Retinal pigment epithelial cell (primary cell): ENCODE data around the gene TUBGCP6.

Experiments
- DNase-seq: peaks from one replicate; pipeline ENCODE4 v3.0.0-alpha.2; 2010; ENCODE audit warnings: low read depth
- H3K4me3 ChIP-seq: 2 replicates; pipeline ENCODE4 v1.5.1; 2011; ENCODE audit warnings: mild to moderate bottlenecking, low read length, control low read depth, moderate library complexity
- CTCF ChIP-seq: conservative IDR thresholded peaks from 2 replicates; pipeline ENCODE4 v1.5.1; 2011; ENCODE audit warnings: low read depth, low read length, control low read depth, inconsistent platforms

The TUBGCP6 gene

GRCh38 chr22:50257041-50257440 is 12.2 kb upstream of the TUBGCP6 start:
- no peak overlapping the region for H3K4me3 ChIP-seq
- TF ChIP-seq CTCF, result no peak

GRCh38 chr22:50256258-50256862 is 11.5 kb upstream of the TUBGCP6 start:
- DNase-seq, result no peak
- no peak for TF ChIP-seq CTCF
- H3K4me3 ChIP-seq, result no peak overlapping the region

More at GRCh38 chr22:50257041-50257440, 12.2 kb upstream of the TUBGCP6 start:
- DNase-seq, result no peak

- no peak for DNase-seq
- TF ChIP-seq CTCF, result no peak
- H3K4me3 ChIP-seq, result no peak overlapping the region
Measured at GRCh38 chr22:50255607-50256006, 10.8 kb upstream of the TUBGCP6 start.

- no peak for DNase-seq
- TF ChIP-seq CTCF, result no peak
- no peak overlapping the region for H3K4me3 ChIP-seq
Measured at GRCh38 chr22:50255099-50255498, 10.3 kb upstream of the TUBGCP6 start.

GRCh38 chr22:50253941-50254340 is 9.1 kb upstream of the TUBGCP6 start:
- no peak for TF ChIP-seq CTCF
- no peak for DNase-seq
- no peak overlapping the region for H3K4me3 ChIP-seq

GRCh38 chr22:50253046-50253915 is 8.5 kb upstream of the TUBGCP6 start:
- DNase-seq, result no peak
- H3K4me3 ChIP-seq, result no peak overlapping the region
- no peak for TF ChIP-seq CTCF
